ENCODE measurements around the gene TLCD5. TPM values are rescaled to one million over a fixed set of nuclear protein-coding genes. Genes with fewer than 3 reads are reported as not detected.

The TLCD5 gene
- total RNA-seq, 1 experiment from 2014 or later: 8.3 TPM

- TF ChIP-seq ZNF532 (CRISPR knock-in tag; IDR thresholded peaks at IDR 0.05; ENCODE audit: borderline replicate concordance) (no peak), HMGA2 (CRISPR knock-in tag; IDR thresholded peaks at IDR 0.05) (no peak)
These were observed 31.0 kb upstream of the TLCD5 start (continued) for GRCh38 chr11:120294096-120294495.

GRCh38 chr11:120295099-120295498 lies 30.0 kb upstream of the TLCD5 start:
- Mint-ChIP-seq H3K4me1 (peaks cover 9% of the 10 kb centered on the region), H3K27ac (no peak overlapping the region), H3K36me3 (no peaks in the 10 kb centered on the region), H3K4me3 (no peak overlapping the region), H3K9me3 (peaks cover 4% of the 10 kb centered on the region; the same call in 1 of the 2 replicates), H3K27me3 (ENCODE audit: low read depth) (peaks cover 16% of the 10 kb centered on the region)
- ATAC-seq (no peak), DNase-seq (ENCODE audit: low spot score) (no peak)
- ChIA-PET CTCF (interaction anchor here (1.0 to 17.0 kb wide), 2 partner anchors 8 to 51 kb away, joined by 11 to 623 read pairs; partner anchors contain the start of gene POU2F3), POLR2A (no interaction called here)
- TF ChIP-seq TCF7 (CRISPR knock-in tag; IDR thresholded peaks at IDR 0.05; ENCODE audit: low read depth) (no peak), JUN (CRISPR knock-in tag; IDR thresholded peaks at IDR 0.05) (no peak), FOXK1 (CRISPR knock-in tag; IDR thresholded peaks at IDR 0.05) (no peak), ZNF281 (CRISPR knock-in tag; IDR thresholded peaks at IDR 0.05) (no peak), HMGXB4 (CRISPR knock-in tag; IDR thresholded peaks at IDR 0.05) (no peak), FOXP1 (CRISPR knock-in tag; IDR thresholded peaks at IDR 0.05; ENCODE audit: borderline replicate concordance) (no peak), NR1H2 (CRISPR knock-in tag; IDR thresholded peaks at IDR 0.05) (no peak), CREM (CRISPR knock-in tag; IDR thresholded peaks at IDR 0.05) (no peak), MYBL2 (CRISPR knock-in tag; IDR thresholded peaks at IDR 0.05) (no peak), HMGA2 (CRISPR knock-in tag; IDR thresholded peaks at IDR 0.05) (no peak), E2F1 (CRISPR knock-in tag; IDR thresholded peaks at IDR 0.05) (no peak), ZNF532 (CRISPR knock-in tag; IDR thresholded peaks at IDR 0.05; ENCODE audit: borderline replicate concordance) (no peak), ZNF219 (CRISPR knock-in tag; IDR thresholded peaks at IDR 0.05; ENCODE audit: borderline replicate concordance) (no peak), ETV6 (CRISPR knock-in tag; IDR thresholded peaks at IDR 0.05) (no peak)
- TF ChIP-seq, protein P1, sequence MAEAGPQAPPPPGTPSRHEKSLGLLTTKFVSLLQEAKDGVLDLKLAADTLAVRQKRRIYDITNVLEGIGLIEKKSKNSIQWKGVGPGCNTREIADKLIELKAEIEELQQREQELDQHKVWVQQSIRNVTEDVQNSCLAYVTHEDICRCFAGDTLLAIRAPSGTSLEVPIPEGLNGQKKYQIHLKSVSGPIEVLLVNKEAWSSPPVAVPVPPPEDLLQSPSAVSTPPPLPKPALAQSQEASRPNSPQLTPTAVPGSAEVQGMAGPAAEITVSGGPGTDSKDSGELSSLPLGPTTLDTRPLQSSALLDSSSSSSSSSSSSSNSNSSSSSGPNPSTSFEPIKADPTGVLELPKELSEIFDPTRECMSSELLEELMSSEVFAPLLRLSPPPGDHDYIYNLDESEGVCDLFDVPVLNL (CRISPR knock-in tag; IDR thresholded peaks at IDR 0.05; ENCODE audit: borderline replicate concordance, low read depth): no peak
- TF ChIP-seq, protein P2, sequence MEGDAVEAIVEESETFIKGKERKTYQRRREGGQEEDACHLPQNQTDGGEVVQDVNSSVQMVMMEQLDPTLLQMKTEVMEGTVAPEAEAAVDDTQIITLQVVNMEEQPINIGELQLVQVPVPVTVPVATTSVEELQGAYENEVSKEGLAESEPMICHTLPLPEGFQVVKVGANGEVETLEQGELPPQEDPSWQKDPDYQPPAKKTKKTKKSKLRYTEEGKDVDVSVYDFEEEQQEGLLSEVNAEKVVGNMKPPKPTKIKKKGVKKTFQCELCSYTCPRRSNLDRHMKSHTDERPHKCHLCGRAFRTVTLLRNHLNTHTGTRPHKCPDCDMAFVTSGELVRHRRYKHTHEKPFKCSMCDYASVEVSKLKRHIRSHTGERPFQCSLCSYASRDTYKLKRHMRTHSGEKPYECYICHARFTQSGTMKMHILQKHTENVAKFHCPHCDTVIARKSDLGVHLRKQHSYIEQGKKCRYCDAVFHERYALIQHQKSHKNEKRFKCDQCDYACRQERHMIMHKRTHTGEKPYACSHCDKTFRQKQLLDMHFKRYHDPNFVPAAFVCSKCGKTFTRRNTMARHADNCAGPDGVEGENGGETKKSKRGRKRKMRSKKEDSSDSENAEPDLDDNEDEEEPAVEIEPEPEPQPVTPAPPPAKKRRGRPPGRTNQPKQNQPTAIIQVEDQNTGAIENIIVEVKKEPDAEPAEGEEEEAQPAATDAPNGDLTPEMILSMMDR (IDR thresholded peaks at IDR 0.05): no peak
- TF ChIP-seq, protein P3, sequence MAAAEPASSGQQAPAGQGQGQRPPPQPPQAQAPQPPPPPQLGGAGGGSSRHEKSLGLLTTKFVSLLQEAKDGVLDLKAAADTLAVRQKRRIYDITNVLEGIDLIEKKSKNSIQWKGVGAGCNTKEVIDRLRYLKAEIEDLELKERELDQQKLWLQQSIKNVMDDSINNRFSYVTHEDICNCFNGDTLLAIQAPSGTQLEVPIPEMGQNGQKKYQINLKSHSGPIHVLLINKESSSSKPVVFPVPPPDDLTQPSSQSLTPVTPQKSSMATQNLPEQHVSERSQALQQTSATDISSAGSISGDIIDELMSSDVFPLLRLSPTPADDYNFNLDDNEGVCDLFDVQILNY (CRISPR knock-in tag; IDR thresholded peaks at IDR 0.05): no peak

Measured in WTC11 (cell line).